HepG2 (cell line): ENCODE data around the gene ARHGEF1. TPM values are rescaled to one million over a fixed set of nuclear protein-coding genes. Genes with fewer than 3 reads are reported as not detected.

Experiments used
- CBFB ChIP-seq: sonication (generic); formaldehyde crosslinking; IDR thresholded peaks from 2 replicates; pipeline ENCODE4 v1.4.0; 2020; ENCODE audit warnings: missing genetic modification reagents
- CBX2 ChIP-seq, 2 experiments: fragments of 200-600 bp in 1 of 2; sonication (generic); formaldehyde crosslinking in 1 of 2; IDR thresholded peaks; 2 replicates each; pipeline versions ENCODE4 v1.7.0 to v1.8.1; 2018 to 2022; ENCODE audit warnings: low read depth in 2 of 2, low read length in 1 of 2, mild to moderate bottlenecking in 1 of 2, missing genetic modification reagents in 1 of 2
- CBX5 ChIP-seq: sonication (generic); formaldehyde crosslinking; IDR thresholded peaks from 2 replicates; pipeline ENCODE4 v1.4.0; 2020; ENCODE audit warnings: missing genetic modification reagents, borderline replicate concordance
- GZF1 ChIP-seq: sonication (generic); formaldehyde crosslinking; IDR thresholded peaks from 2 replicates; pipeline ENCODE4 v1.5.1; 2020; ENCODE audit warnings: mild to moderate bottlenecking, missing genetic modification reagents
- HNF1B ChIP-seq: sonication (generic); formaldehyde crosslinking; IDR thresholded peaks from 2 replicates; pipeline ENCODE4 v1.5.1; 2020; ENCODE audit warnings: mild to moderate bottlenecking, moderate library complexity, missing genetic modification reagents
- KAT2B ChIP-seq: fragments of 150-350 bp; IDR thresholded peaks from 2 replicates; pipeline ENCODE4 v1.6.1; 2014; ENCODE audit warnings: low read depth, low read length, borderline replicate concordance
- MLXIP ChIP-seq: sonication (generic); formaldehyde crosslinking; IDR thresholded peaks from 2 replicates; pipeline ENCODE4 v1.9.0; 2021; ENCODE audit warnings: missing genetic modification reagents, borderline replicate concordance
- MTA3 ChIP-seq: sonication (generic); formaldehyde crosslinking; IDR thresholded peaks from 2 replicates; pipeline ENCODE4 v1.4.0; 2020; ENCODE audit warnings: missing genetic modification reagents
- NFIC ChIP-seq: IDR thresholded peaks from 2 replicates; pipeline ENCODE4 v1.6.1; 2012; ENCODE audit warnings: mild to moderate bottlenecking, low read length, inconsistent platforms
- NFKB2 ChIP-seq: sonication (generic); formaldehyde crosslinking; IDR thresholded peaks from 2 replicates; pipeline ENCODE4 v1.4.0; 2020; ENCODE audit warnings: missing genetic modification reagents, borderline replicate concordance
- NFKBIZ ChIP-seq: IDR thresholded peaks from 2 replicates; pipeline ENCODE4 v1.6.1; 2018; ENCODE audit warnings: missing genetic modification reagents, missing compliant biosample characterization
- PBX3 ChIP-seq: sonication (generic); formaldehyde crosslinking; IDR thresholded peaks from 2 replicates; pipeline ENCODE4 v1.8.1; 2023; ENCODE audit warnings: missing genetic modification reagents, inconsistent platforms, borderline replicate concordance
- SALL1 ChIP-seq: sonication (generic); formaldehyde crosslinking; IDR thresholded peaks from 2 replicates; pipeline ENCODE4 v1.8.0; 2022; ENCODE audit warnings: mild to moderate bottlenecking, missing genetic modification reagents
- STAT5B ChIP-seq: sonication (generic); formaldehyde crosslinking; IDR thresholded peaks from 2 replicates; pipeline ENCODE4 v1.4.0; 2020; ENCODE audit warnings: missing genetic modification reagents
- TRAFD1 ChIP-seq: sonication (generic); formaldehyde crosslinking; IDR thresholded peaks from 2 replicates; pipeline ENCODE4 v1.5.1; 2020; ENCODE audit warnings: missing genetic modification reagents, mild to moderate bottlenecking, borderline replicate concordance
- TSC22D2 ChIP-seq: sonication (generic); formaldehyde crosslinking; IDR thresholded peaks from 2 replicates; pipeline ENCODE4 v1.5.1; 2020; ENCODE audit warnings: missing genetic modification reagents, mild to moderate bottlenecking, borderline replicate concordance
- ZNF136 ChIP-seq: sonication (generic); formaldehyde crosslinking; IDR thresholded peaks from 2 replicates; pipeline ENCODE4 v1.8.1; 2022; ENCODE audit warnings: low read depth, mild to moderate bottlenecking, moderate library complexity, missing genetic modification reagents
- ZNF350 ChIP-seq: sonication (generic); formaldehyde crosslinking; IDR thresholded peaks from 2 replicates; pipeline ENCODE4 v1.4.0; 2020; ENCODE audit warnings: mild to moderate bottlenecking, low read depth, missing genetic modification reagents, borderline replicate concordance
- ZNF382 ChIP-seq: sonication (generic); formaldehyde crosslinking; IDR thresholded peaks from 2 replicates; pipeline ENCODE4 v1.5.0; 2020; ENCODE audit warnings: missing genetic modification reagents, mild to moderate bottlenecking, borderline replicate concordance
- ZNF441 ChIP-seq: sonication (generic); formaldehyde crosslinking; IDR thresholded peaks from 2 replicates; pipeline ENCODE4 v1.7.0; 2021; ENCODE audit warnings: missing genetic modification reagents, borderline replicate concordance
- ZNF816 ChIP-seq: sonication (generic); formaldehyde crosslinking; IDR thresholded peaks from 2 replicates; pipeline ENCODE4 v1.8.0; 2022; ENCODE audit warnings: missing genetic modification reagents, mild to moderate bottlenecking, borderline replicate concordance
- polyA plus RNA-seq, 8 experiments: library from polyadenylated mRNA; depleted of rRNA in 3 of 8; stranded (reverse) in 7 of 8; unstranded in 1 of 8; fragments of >200 nt; fragmentation: Illumina TruSeq in 4 of 8; extraction: Trizol in 4 of 8; gene quantifications; 2 replicates each; pipeline versions ENCODE4 v1.2.1 to v1.2.3, GENCODE V29; 2011 to 2016; ENCODE audit warnings: low read depth in 4 of 8, missing spikeins in 1 of 8, mixed read lengths in 1 of 8; ENCODE audit not compliant: insufficient read depth in 1 of 8
- total RNA-seq, 5 experiments: library from RNA; depleted of rRNA; stranded (reverse); fragments of >200 nt; fragmentation: Illumina TruSeq; extraction: Trizol; gene quantifications; 2 replicates each; pipeline ENCODE4 v1.2.3, GENCODE V29; 2016; ENCODE audit warnings: low read depth in 1 of 5

Gene ARHGEF1
- total and polyA plus RNA-seq, 2 of the 13 experiments (the other 11 are each of a cell fraction or from before 2014, with no cell fraction given): 33.7 to 34.7 TPM

GRCh38 chr19:41859618-41860418 is 23.2 kb upstream of the ARHGEF1 start, which contains the start of gene RPS19 (continued):
- TF ChIP-seq PBX3 (CRISPR knock-in tag) (no peak), NFIC (no peak), CBX5 (CRISPR knock-in tag) (peak; percentile 53; the same call in 1 of the 2 replicates), NFKB2 (no peak; the same call in 1 of the 2 replicates), CBFB (CRISPR knock-in tag) (peak; percentile 70; the same call in 1 of the 2 replicates), MTA3 (no peak), TSC22D2 (CRISPR knock-in tag) (no peak), CBX2 (IDR thresholded peaks at IDR 0.05; ENCODE audit: low read depth, low read length) (no peak), CBX2 (CRISPR knock-in tag; IDR thresholded peaks at IDR 0.05; ENCODE audit: low read depth) (no peak), KAT2B (no peak), STAT5B (0 out of 2 replicates have a peak, but pooled peaks have one; percentile 35), ZNF816 (CRISPR knock-in tag) (no peak; the same call in 1 of the 2 replicates), NFKBIZ (no peak), MLXIP (no peak; the same call in 1 of the 2 replicates), ZNF441 (CRISPR knock-in tag) (peak; percentile 69; the same call in 1 of the 2 replicates), TRAFD1 (CRISPR knock-in tag) (peak; percentile 86; the same call in 1 of the 2 replicates), ZNF136 (CRISPR knock-in tag) (0 out of 2 replicates have a peak, but pooled peaks have one; percentile 61), GZF1 (CRISPR knock-in tag) (no peak), HNF1B (CRISPR knock-in tag) (peak; percentile 67; the same call in 1 of the 2 replicates), ZNF350 (CRISPR knock-in tag) (peak; percentile 71; the same call in 1 of the 2 replicates), ZNF382 (CRISPR knock-in tag) (no peak), SALL1 (CRISPR knock-in tag) (peak; percentile 81)
